ENCODE data around the gene YTHDC1.
A peak's percentile ranks its signal among the peaks of the same experiment; 100 is the strongest.

YTHDC1 gene

DNA sequence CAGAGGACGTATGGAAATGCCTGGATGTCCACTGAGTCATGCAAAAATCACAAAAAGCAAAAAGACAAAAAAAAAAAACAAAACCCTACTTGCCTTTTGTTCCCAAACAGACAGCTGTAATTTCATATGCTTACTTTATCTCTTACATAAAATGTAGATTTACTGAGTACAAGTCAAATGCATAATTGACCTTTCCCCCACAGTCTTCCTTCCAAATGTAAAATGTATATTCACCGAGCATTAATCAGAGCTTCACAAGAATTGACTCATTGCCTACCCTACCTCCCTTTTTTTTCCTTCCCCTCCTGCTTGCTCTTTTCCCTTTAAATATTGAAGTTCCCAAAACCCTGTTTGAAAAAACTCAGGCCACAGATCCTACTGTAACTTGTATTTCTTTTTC is 71.9 kb downstream of the YTHDC1 start:
- no peak overlapping the region for H2AFZ ChIP-seq (ENCODE audit: low read length)
- no peak overlapping the region for H3K9ac ChIP-seq (ENCODE audit: low read depth, low read length, poor library complexity)
- DNase-seq (ENCODE audit: low spot score), result no peak
- H3K4me3 ChIP-seq (ENCODE audit: low read length in 2 of 2), result no peak overlapping the region
- no peaks in the 10 kb centered on the region for H3K9me3 ChIP-seq (replicated peaks in 1 of 2; ENCODE audit: control insufficient read depth in 2 of 2, insufficient read depth in 1 of 2, low read depth in 1 of 2, low read length in 2 of 2)
- no peaks in the 10 kb centered on the region for H3K79me1 ChIP-seq (ENCODE audit: low read depth, low read length)
- peaks cover 0 to 2% of the 10 kb centered on the region in 2 donors for H3K4me1 ChIP-seq (ENCODE audit: control insufficient read depth in 2 of 2, insufficient read depth in 1 of 2, low read depth in 1 of 2, low read length in 2 of 2)
- H3K36me3 ChIP-seq (replicated peaks in 1 of 2; ENCODE audit: control insufficient read depth in 2 of 2, insufficient read depth in 2 of 2, low read length in 2 of 2), result no peaks in the 10 kb centered on the region
- H4K8ac ChIP-seq (ENCODE audit: low read depth, low read length), result no peak overlapping the region
- H3K14ac ChIP-seq (ENCODE audit: low read length), result no peak overlapping the region
- no peak overlapping the region for H2AK5ac ChIP-seq (ENCODE audit: low read depth, low read length)
- no peak overlapping the region for H3K23ac ChIP-seq (ENCODE audit: low read depth, low read length, poor library complexity)
- H2BK12ac ChIP-seq (ENCODE audit: low read length), result no peak overlapping the region
- H2BK5ac ChIP-seq (ENCODE audit: low read length), result no peak overlapping the region
- WGBS, 2 donors (ENCODE audit: extremely low coverage in 2 of 2, insufficient read length in 2 of 2, insufficient replicate concordance in 1 of 2), result no CpG with 5 or more reads among the region's 2 CpGs
- no peak overlapping the region for H3K4ac ChIP-seq (ENCODE audit: low read length)
- H3K18ac ChIP-seq (ENCODE audit: low read length), result no peak overlapping the region
- H3K4me2 ChIP-seq (ENCODE audit: insufficient read depth, low read length, poor library complexity, severe bottlenecking), result no peak overlapping the region
- H4K91ac ChIP-seq (ENCODE audit: low read depth, low read length, poor library complexity), result no peak overlapping the region
- no peaks in the 10 kb centered on the region for H3K27me3 ChIP-seq (ENCODE audit: control insufficient read depth in 3 of 3, insufficient read depth in 3 of 3, low read depth in 1 of 3, low read length in 3 of 3)
- H2BK120ac ChIP-seq (ENCODE audit: low read depth, low read length), result no peak overlapping the region
- no peak overlapping the region for H2BK15ac ChIP-seq (ENCODE audit: low read length)
- H3K27ac ChIP-seq (replicated peaks; ENCODE audit: low read length), result no peak overlapping the region

DNA sequence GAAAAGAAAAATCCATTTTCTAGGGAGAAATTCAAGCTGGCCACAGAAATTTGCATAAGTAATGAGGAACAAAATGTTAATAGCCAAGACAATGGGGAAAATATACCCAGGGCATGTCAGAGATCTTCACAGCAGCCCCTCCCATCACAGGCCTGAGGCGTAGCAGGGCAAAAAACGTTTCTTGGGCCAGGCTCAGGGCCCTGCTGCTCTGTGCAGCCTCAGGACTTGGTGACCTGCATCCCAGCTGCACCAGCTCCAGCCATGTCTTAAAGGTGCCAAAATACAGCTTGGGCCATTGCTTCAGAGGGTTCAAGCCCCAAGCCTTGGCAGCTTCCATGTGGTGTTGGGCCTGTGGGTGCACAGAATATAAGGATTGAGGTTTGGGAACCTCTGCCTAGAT is 72.3 kb downstream of the YTHDC1 start:
- no peak overlapping the region for H3K27ac ChIP-seq (replicated peaks; ENCODE audit: low read length)
- H3K18ac ChIP-seq (ENCODE audit: low read length), result no peak overlapping the region
- H2BK12ac ChIP-seq (ENCODE audit: low read length), result no peak overlapping the region
- no peak overlapping the region for H2BK15ac ChIP-seq (ENCODE audit: low read length)
- no peak overlapping the region for H3K4me3 ChIP-seq (ENCODE audit: low read length in 2 of 2)
- no peak overlapping the region for H3K23ac ChIP-seq (ENCODE audit: low read depth, low read length, poor library complexity)
- H3K4me1 ChIP-seq (ENCODE audit: control insufficient read depth in 2 of 2, insufficient read depth in 1 of 2, low read depth in 1 of 2, low read length in 2 of 2), result peaks cover 0 to 5% of the 10 kb centered on the region in 2 donors
- H4K91ac ChIP-seq (ENCODE audit: low read depth, low read length, poor library complexity), result no peak overlapping the region
- H3K14ac ChIP-seq (ENCODE audit: low read length), result peak overlapping the region; percentile 8
- H2AK5ac ChIP-seq (ENCODE audit: low read depth, low read length), result no peak overlapping the region
- H2BK5ac ChIP-seq (ENCODE audit: low read length), result no peak overlapping the region
- no peaks in the 10 kb centered on the region for H3K27me3 ChIP-seq (ENCODE audit: control insufficient read depth in 3 of 3, insufficient read depth in 3 of 3, low read depth in 1 of 3, low read length in 3 of 3)
- no peak overlapping the region for H3K9ac ChIP-seq (ENCODE audit: low read depth, low read length, poor library complexity)
- H2BK120ac ChIP-seq (ENCODE audit: low read depth, low read length), result no peak overlapping the region
- no peak overlapping the region for H4K8ac ChIP-seq (ENCODE audit: low read depth, low read length)
- H3K9me3 ChIP-seq (replicated peaks in 1 of 2; ENCODE audit: control insufficient read depth in 2 of 2, insufficient read depth in 1 of 2, low read depth in 1 of 2, low read length in 2 of 2), result no peaks in the 10 kb centered on the region
- no peak overlapping the region for H2AFZ ChIP-seq (ENCODE audit: low read length)
- no peak for DNase-seq (ENCODE audit: low spot score)
- H3K36me3 ChIP-seq (replicated peaks in 1 of 2; ENCODE audit: control insufficient read depth in 2 of 2, insufficient read depth in 2 of 2, low read length in 2 of 2), result no peaks in the 10 kb centered on the region
- H3K4me2 ChIP-seq (ENCODE audit: insufficient read depth, low read length, poor library complexity, severe bottlenecking), result no peak overlapping the region
- no CpG with 5 or more reads among the region's 2 CpGs for WGBS, 2 donors (ENCODE audit: extremely low coverage in 2 of 2, insufficient read length in 2 of 2, insufficient replicate concordance in 1 of 2)
- no peak overlapping the region for H3K4ac ChIP-seq (ENCODE audit: low read length)
- no peaks in the 10 kb centered on the region for H3K79me1 ChIP-seq (ENCODE audit: low read depth, low read length)

DNA sequence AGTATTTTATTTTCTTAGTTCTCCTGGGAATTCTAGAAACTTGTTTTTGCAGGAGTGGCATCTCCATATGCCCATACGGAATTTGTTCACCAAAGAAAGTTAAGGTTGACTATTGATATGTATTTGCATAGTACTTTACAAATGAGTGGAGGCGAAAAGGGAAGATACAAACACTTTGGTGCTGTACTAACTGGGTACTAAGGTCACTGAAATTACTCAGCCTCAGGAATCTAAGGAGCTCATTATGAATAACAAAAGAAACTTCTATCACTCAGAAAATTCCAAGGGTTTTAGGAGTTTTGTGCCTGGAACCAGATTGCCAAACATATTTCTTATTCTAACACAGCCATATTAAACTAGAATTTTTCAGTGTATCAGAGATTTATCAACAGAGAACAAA is 77.0 kb downstream of the YTHDC1 start:
- Histone ChIP-seq H3K9ac (ENCODE audit: low read depth, low read length, poor library complexity) (no peak overlapping the region), H3K4ac (ENCODE audit: low read length) (no peak overlapping the region), H2AFZ (ENCODE audit: low read length) (no peak overlapping the region), H2BK12ac (ENCODE audit: low read length) (no peak overlapping the region), H3K4me1 (ENCODE audit: control insufficient read depth in 2 of 2, insufficient read depth in 1 of 2, low read depth in 1 of 2, low read length in 2 of 2) (peaks cover 2 to 10% of the 10 kb centered on the region in 2 donors), H3K4me2 (ENCODE audit: insufficient read depth, low read length, poor library complexity, severe bottlenecking) (no peak overlapping the region), H3K4me3 (ENCODE audit: low read length in 2 of 2) (no peak overlapping the region), H3K18ac (ENCODE audit: low read length) (no peak overlapping the region), H3K27ac (replicated peaks; ENCODE audit: low read length) (no peak overlapping the region), H2BK15ac (ENCODE audit: low read length) (no peak overlapping the region), H4K91ac (ENCODE audit: low read depth, low read length, poor library complexity) (no peak overlapping the region), H3K79me1 (ENCODE audit: low read depth, low read length) (no peaks in the 10 kb centered on the region), H3K23ac (ENCODE audit: low read depth, low read length, poor library complexity) (no peak overlapping the region), H2BK120ac (ENCODE audit: low read depth, low read length) (no peak overlapping the region), H3K27me3 (ENCODE audit: control insufficient read depth in 3 of 3, insufficient read depth in 3 of 3, low read depth in 1 of 3, low read length in 3 of 3) (no peaks in the 10 kb centered on the region), H4K8ac (ENCODE audit: low read depth, low read length) (no peak overlapping the region), H3K9me3 (replicated peaks in 1 of 2; ENCODE audit: control insufficient read depth in 2 of 2, insufficient read depth in 1 of 2, low read depth in 1 of 2, low read length in 2 of 2) (peaks cover 0 to 3% of the 10 kb centered on the region in 2 donors), H3K36me3 (replicated peaks in 1 of 2; ENCODE audit: control insufficient read depth in 2 of 2, insufficient read depth in 2 of 2, low read length in 2 of 2) (no peaks in the 10 kb centered on the region), H2AK5ac (ENCODE audit: low read depth, low read length) (no peak overlapping the region), H2BK5ac (ENCODE audit: low read length) (no peak overlapping the region), H3K14ac (ENCODE audit: low read length) (no peak overlapping the region)
- no CpG with 5 or more reads among the region's 2 CpGs for WGBS, 2 donors (ENCODE audit: extremely low coverage in 2 of 2, insufficient read length in 2 of 2, insufficient replicate concordance in 1 of 2)
- peak; percentile 5 for DNase-seq (ENCODE audit: low spot score)

DNA sequence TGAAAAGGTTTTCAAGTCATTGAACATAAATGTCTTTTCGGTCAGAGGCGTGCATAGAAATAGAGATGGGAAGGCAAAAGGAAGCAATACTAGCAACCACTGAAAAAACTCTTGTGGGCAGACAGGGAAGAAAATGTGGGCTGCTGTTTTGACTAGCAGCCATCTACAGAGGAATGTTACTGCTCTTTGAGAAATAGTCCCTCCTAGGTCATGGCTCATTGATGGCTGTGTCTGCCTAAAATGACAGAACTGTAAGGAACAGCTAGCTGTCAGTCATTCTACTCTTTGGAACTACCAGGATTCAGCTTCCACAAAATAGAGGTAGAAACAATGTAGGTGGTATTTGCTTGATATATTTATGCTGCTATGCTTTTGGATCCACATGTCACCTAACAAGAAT is 77.5 kb downstream of the YTHDC1 start:
- H4K91ac ChIP-seq (ENCODE audit: low read depth, low read length, poor library complexity), result no peak overlapping the region
- H3K4me2 ChIP-seq (ENCODE audit: insufficient read depth, low read length, poor library complexity, severe bottlenecking), result peak overlapping the region; percentile 18
- no peak overlapping the region for H2AK5ac ChIP-seq (ENCODE audit: low read depth, low read length)
- H2BK12ac ChIP-seq (ENCODE audit: low read length), result no peak overlapping the region
- peaks cover 2 to 10% of the 10 kb centered on the region in 2 donors for H3K4me1 ChIP-seq (ENCODE audit: control insufficient read depth in 2 of 2, insufficient read depth in 1 of 2, low read depth in 1 of 2, low read length in 2 of 2)
- no peak overlapping the region for H2BK5ac ChIP-seq (ENCODE audit: low read length)
- H3K79me1 ChIP-seq (ENCODE audit: low read depth, low read length), result no peaks in the 10 kb centered on the region
- no peak overlapping the region for H3K23ac ChIP-seq (ENCODE audit: low read depth, low read length, poor library complexity)
- no peak overlapping the region for H2AFZ ChIP-seq (ENCODE audit: low read length)
- peaks cover 0 to 3% of the 10 kb centered on the region in 2 donors for H3K9me3 ChIP-seq (replicated peaks in 1 of 2; ENCODE audit: control insufficient read depth in 2 of 2, insufficient read depth in 1 of 2, low read depth in 1 of 2, low read length in 2 of 2)
- no peak overlapping the region for H3K27ac ChIP-seq (replicated peaks; ENCODE audit: low read length)
- no peaks in the 10 kb centered on the region for H3K27me3 ChIP-seq (ENCODE audit: control insufficient read depth in 3 of 3, insufficient read depth in 3 of 3, low read depth in 1 of 3, low read length in 3 of 3)
- no peak overlapping the region for H3K4ac ChIP-seq (ENCODE audit: low read length)
- no peak overlapping the region for H3K4me3 ChIP-seq (ENCODE audit: low read length in 2 of 2)
- no peaks in the 10 kb centered on the region for H3K36me3 ChIP-seq (replicated peaks in 1 of 2; ENCODE audit: control insufficient read depth in 2 of 2, insufficient read depth in 2 of 2, low read length in 2 of 2)
- H3K14ac ChIP-seq (ENCODE audit: low read length), result no peak overlapping the region
- H4K8ac ChIP-seq (ENCODE audit: low read depth, low read length), result no peak overlapping the region
- H3K9ac ChIP-seq (ENCODE audit: low read depth, low read length, poor library complexity), result no peak overlapping the region
- no peak for DNase-seq (ENCODE audit: low spot score)
- WGBS, 2 donors (ENCODE audit: extremely low coverage in 2 of 2, insufficient read length in 2 of 2, insufficient replicate concordance in 1 of 2), result no CpG with 5 or more reads among the region's 2 CpGs
- H3K18ac ChIP-seq (ENCODE audit: low read length), result no peak overlapping the region
- H2BK15ac ChIP-seq (ENCODE audit: low read length), result no peak overlapping the region
- no peak overlapping the region for H2BK120ac ChIP-seq (ENCODE audit: low read depth, low read length)
